Measurements from ENCODE around the gene THBS3.

The THBS3 gene

GRCh38 chr1:155186067-155186793, 21.5 kb downstream of the THBS3 start:
- no peak for DNase-seq (ENCODE audit: low read depth)
- no peak overlapping the region for H3K4me3 ChIP-seq (ENCODE audit: low read length)
- TF ChIP-seq CTCF (conservative IDR thresholded peaks at IDR 0.05; ENCODE audit: low read length): no peak

GRCh38 chr1:155185783-155186066, 22.0 kb downstream of the THBS3 start:
- DNase-seq (ENCODE audit: low read depth): no peak
- TF ChIP-seq CTCF (conservative IDR thresholded peaks at IDR 0.05; ENCODE audit: low read length): no peak
- no peak overlapping the region for H3K4me3 ChIP-seq (ENCODE audit: low read length)

GRCh38 chr1:155184835-155185782, 22.6 kb downstream of the THBS3 start:
- DNase-seq (ENCODE audit: low read depth): no peak
- H3K4me3 ChIP-seq (ENCODE audit: low read length): no peak overlapping the region
- TF ChIP-seq CTCF (conservative IDR thresholded peaks at IDR 0.05; ENCODE audit: low read length): no peak

DNA sequence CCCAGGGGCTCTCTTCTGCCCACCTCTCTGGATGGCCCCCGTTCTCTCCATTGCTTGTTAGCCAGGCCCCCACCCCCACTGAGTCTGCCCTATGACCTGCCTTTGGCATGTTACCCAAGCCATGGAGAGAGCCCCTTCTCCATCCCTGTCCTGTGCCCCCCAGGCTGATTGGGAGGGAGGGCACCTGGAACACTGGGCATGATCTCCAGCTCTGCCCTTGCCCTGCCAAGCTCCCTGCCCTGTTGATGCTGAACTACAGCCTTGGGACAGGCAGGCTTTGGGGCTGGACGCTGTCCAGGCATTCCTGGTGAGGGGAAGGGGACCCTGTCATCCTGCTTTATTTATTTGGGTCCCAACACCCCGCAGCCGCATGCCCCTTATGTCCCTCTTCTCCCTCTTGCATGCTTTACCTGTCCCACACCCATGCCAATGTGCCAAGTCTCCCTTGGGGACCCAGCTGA, 23.3 kb downstream of the THBS3 start:
- TF ChIP-seq CTCF (conservative IDR thresholded peaks at IDR 0.05; ENCODE audit: low read length): no peak
- DNase-seq (ENCODE audit: low read depth): no peak
- no peak overlapping the region for H3K4me3 ChIP-seq (ENCODE audit: low read length)

DNA sequence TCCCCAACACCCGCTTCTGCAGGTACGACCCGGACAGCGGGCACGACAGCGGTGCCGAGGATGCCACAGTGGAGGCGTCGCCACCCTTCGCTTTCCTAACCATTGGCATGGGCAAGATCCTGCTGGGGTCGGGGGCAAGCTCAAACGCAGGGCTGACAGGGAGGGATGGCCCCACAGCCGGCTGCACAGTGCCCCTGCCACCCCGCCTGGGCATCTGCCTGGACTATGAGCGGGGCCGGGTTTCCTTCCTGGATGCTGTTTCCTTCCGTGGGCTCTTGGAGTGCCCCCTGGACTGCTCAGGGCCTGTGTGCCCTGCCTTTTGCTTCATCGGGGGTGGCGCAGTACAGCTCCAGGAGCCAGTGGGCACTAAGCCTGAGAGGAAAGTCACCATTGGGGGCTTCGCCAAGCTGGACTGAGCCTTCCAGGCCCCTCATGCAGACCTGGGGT, 23.9 kb downstream of the THBS3 start:
- H3K4me3 ChIP-seq (ENCODE audit: low read length): no peak overlapping the region
- no peak for TF ChIP-seq CTCF (conservative IDR thresholded peaks at IDR 0.05; ENCODE audit: low read length)

DNA sequence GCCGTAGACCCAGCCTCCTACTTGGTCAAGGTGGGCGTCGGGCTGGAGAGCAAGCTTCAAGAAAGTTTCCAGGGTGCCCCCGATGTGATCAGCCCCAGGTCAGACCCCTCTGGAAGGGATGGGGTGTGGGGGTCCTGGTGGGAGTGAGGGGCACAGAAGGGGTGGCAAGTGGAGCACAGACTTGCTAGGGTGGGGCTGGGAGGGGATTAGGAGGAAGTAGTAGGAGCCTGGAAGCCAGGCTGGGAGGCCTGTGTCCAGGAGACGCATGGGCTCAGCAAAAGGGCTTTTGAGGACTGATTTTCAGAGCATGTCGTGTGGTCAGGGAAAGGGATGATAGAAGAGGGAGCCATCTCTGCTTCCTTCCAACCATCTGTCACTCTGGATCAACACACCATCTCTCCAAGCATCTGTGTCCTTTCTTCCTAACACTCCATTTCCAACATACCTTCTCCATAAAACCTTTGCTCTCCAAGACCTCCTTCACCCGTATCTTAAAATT, 25.6 kb downstream of the THBS3 start:
- no peak for TF ChIP-seq CTCF (conservative IDR thresholded peaks at IDR 0.05; ENCODE audit: low read length)
- DNase-seq (ENCODE audit: low read depth): no peak
- no peak overlapping the region for H3K4me3 ChIP-seq (ENCODE audit: low read length)

More for the DNA sequence above, 23.9 kb downstream of the THBS3 start:
- no peak for DNase-seq (ENCODE audit: low read depth)
